ENCODE results near the gene SCN4B.
"Not testable (repeated sequence)": the region's sequence is repeated elsewhere in the genome, so short reads cannot be mapped to it uniquely, and the experiment has no call there.

SCN4B gene

DNA sequence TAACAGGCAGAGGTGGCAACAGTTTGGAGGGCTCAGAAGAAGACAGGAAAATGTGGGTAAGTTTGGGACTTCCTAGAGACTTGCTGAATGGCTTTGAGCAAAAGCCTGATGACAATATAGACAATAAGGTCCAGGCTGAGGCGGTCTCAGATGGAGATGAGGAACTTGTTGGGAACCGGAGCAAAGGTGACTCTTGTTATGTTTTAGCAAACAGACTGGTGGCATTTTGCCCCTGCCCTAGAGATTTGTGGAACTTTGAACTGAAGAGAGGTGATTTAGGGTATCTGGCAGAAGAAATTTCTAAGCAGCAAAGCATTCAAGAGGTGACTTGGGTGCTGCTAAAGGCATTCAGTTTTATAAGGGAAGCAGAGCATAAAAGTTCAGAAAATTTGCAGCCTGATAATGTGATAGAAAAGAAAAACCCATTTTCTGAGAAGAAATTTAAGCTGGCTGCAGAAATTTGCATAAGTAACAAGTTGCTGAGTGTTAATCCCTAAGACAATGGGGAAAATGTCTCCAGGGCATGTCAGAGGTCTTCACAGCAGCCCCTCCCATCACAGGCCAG, 38.4 kb upstream of the SCN4B start:
- not testable (repeated sequence) for H3K27me3 ChIP-seq (replicated peaks; ENCODE audit: control insufficient read depth, insufficient read depth, low read length, poor library complexity, severe bottlenecking); H3K4me3 ChIP-seq (ENCODE audit: insufficient read depth, low read depth, low read length, poor library complexity, severe bottlenecking); H3K4me1 ChIP-seq (ENCODE audit: control insufficient read depth, insufficient read depth, low read length, poor library complexity, severe bottlenecking); DNase-seq; H3K27ac ChIP-seq (ENCODE audit: insufficient read depth, low read length, poor library complexity, severe bottlenecking); H3K9me3 ChIP-seq (ENCODE audit: control insufficient read depth, low read length)
- peaks cover 30% of the 10 kb centered on the region for H3K36me3 ChIP-seq (ENCODE audit: control insufficient read depth, insufficient read depth, low read length)

DNA sequence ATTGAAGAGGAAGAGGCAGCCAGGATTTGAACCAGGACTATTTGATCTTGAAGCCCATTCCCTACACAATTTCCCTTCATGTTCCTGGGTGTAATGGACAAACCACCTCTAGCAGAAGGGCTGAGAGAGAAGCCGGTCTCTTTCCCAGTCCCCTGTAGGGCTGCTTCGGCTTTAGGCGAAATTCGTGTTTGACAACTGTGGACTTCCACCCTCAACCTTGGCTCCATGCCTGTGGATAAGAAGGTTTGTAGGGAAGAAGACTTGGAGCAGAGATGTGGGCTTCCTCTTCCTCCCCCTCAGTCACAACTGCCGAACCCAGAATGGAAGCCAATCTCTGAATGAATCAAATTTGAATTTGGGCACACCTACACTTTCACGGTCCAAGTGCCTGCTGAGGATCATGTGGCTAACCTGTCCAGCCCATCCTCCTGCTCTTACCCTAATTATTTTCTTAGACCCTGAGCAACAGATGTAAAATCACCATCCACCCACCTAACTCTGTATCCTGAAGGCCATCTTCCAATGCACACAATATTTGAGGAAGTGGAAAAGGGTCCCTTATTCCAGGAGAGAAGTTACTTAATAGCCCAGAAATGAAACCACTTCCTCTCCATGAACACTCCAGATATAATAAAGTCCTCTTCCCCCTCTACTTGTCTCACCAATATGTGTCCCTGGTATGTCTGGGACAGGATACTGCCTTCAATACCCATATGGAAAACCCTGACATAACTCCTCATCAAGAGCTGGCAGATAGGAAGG, 33.9 kb upstream of the SCN4B start:
- H3K4me3 ChIP-seq (ENCODE audit: insufficient read depth, low read depth, low read length, poor library complexity, severe bottlenecking), result no peak overlapping the region
- no peak overlapping the region for H3K27ac ChIP-seq (ENCODE audit: insufficient read depth, low read length, poor library complexity, severe bottlenecking)
- H3K36me3 ChIP-seq (ENCODE audit: control insufficient read depth, insufficient read depth, low read length), result no peaks in the 10 kb centered on the region
- no peak for DNase-seq
- H3K4me1 ChIP-seq (ENCODE audit: control insufficient read depth, insufficient read depth, low read length, poor library complexity, severe bottlenecking), result no peaks in the 10 kb centered on the region
- no peaks in the 10 kb centered on the region for H3K9me3 ChIP-seq (ENCODE audit: control insufficient read depth, low read length)
- no peaks in the 10 kb centered on the region for H3K27me3 ChIP-seq (replicated peaks; ENCODE audit: control insufficient read depth, insufficient read depth, low read length, poor library complexity, severe bottlenecking)

- Histone ChIP-seq H3K4me1 (ENCODE audit: control insufficient read depth, insufficient read depth, low read length, poor library complexity, severe bottlenecking) (no peaks in the 10 kb centered on the region), H3K9me3 (ENCODE audit: control insufficient read depth, low read length) (no peaks in the 10 kb centered on the region), H3K27ac (ENCODE audit: insufficient read depth, low read length, poor library complexity, severe bottlenecking) (no peak overlapping the region), H3K4me3 (ENCODE audit: insufficient read depth, low read depth, low read length, poor library complexity, severe bottlenecking) (no peak overlapping the region), H3K36me3 (ENCODE audit: control insufficient read depth, insufficient read depth, low read length) (no peaks in the 10 kb centered on the region), H3K27me3 (replicated peaks; ENCODE audit: control insufficient read depth, insufficient read depth, low read length, poor library complexity, severe bottlenecking) (no peaks in the 10 kb centered on the region)
- no peak for DNase-seq
Observed at GRCh38 chr11:118184784-118185579, 32.4 kb upstream of the SCN4B start.

GRCh38 chr11:118183691-118184090, 31.1 kb upstream of the SCN4B start:
- not testable (repeated sequence) for H3K27me3 ChIP-seq (replicated peaks; ENCODE audit: control insufficient read depth, insufficient read depth, low read length, poor library complexity, severe bottlenecking); H3K4me3 ChIP-seq (ENCODE audit: insufficient read depth, low read depth, low read length, poor library complexity, severe bottlenecking); H3K36me3 ChIP-seq (ENCODE audit: control insufficient read depth, insufficient read depth, low read length); H3K9me3 ChIP-seq (ENCODE audit: control insufficient read depth, low read length); H3K4me1 ChIP-seq (ENCODE audit: control insufficient read depth, insufficient read depth, low read length, poor library complexity, severe bottlenecking); H3K27ac ChIP-seq (ENCODE audit: insufficient read depth, low read length, poor library complexity, severe bottlenecking); DNase-seq

- Histone ChIP-seq H3K36me3 (ENCODE audit: control insufficient read depth, insufficient read depth, low read length) (no peaks in the 10 kb centered on the region), H3K4me3 (ENCODE audit: insufficient read depth, low read depth, low read length, poor library complexity, severe bottlenecking) (no peak overlapping the region), H3K27me3 (replicated peaks; ENCODE audit: control insufficient read depth, insufficient read depth, low read length, poor library complexity, severe bottlenecking) (no peaks in the 10 kb centered on the region), H3K9me3 (ENCODE audit: control insufficient read depth, low read length) (no peaks in the 10 kb centered on the region), H3K4me1 (ENCODE audit: control insufficient read depth, insufficient read depth, low read length, poor library complexity, severe bottlenecking) (no peaks in the 10 kb centered on the region), H3K27ac (ENCODE audit: insufficient read depth, low read length, poor library complexity, severe bottlenecking) (no peak overlapping the region)
- DNase-seq, result no peak
Observed at GRCh38 chr11:118180300-118180703, 27.7 kb upstream of the SCN4B start.

- Histone ChIP-seq H3K4me1 (ENCODE audit: control insufficient read depth, insufficient read depth, low read length, poor library complexity, severe bottlenecking) (peaks cover under 1% of the 10 kb centered on the region), H3K4me3 (ENCODE audit: insufficient read depth, low read depth, low read length, poor library complexity, severe bottlenecking) (no peak overlapping the region)
Observed at GRCh38 chr11:118176778-118177134, 24.1 kb upstream of the SCN4B start.

GRCh38 chr11:118175993-118176777, 23.6 kb upstream of the SCN4B start, which contains the start of gene SCN2B:
Gene SCN2B, minus strand, starts transcription at chr11:118176639. Its CDS starts 208 bp downstream, at chr11:118176431.
- Histone ChIP-seq H3K9me3 (ENCODE audit: control insufficient read depth, low read length) (no peaks in the 10 kb centered on the region), H3K36me3 (ENCODE audit: control insufficient read depth, insufficient read depth, low read length) (no peaks in the 10 kb centered on the region), H3K27ac (ENCODE audit: insufficient read depth, low read length, poor library complexity, severe bottlenecking) (no peak within 1 kb of the TSS), H3K4me1 (ENCODE audit: control insufficient read depth, insufficient read depth, low read length, poor library complexity, severe bottlenecking) (peaks cover 6% of the 10 kb centered on the region), H3K4me3 (ENCODE audit: insufficient read depth, low read depth, low read length, poor library complexity, severe bottlenecking) (no peak within 1 kb of the TSS), H3K27me3 (replicated peaks; ENCODE audit: control insufficient read depth, insufficient read depth, low read length, poor library complexity, severe bottlenecking) (no peaks in the 10 kb centered on the region)
- DNase-seq, result no peak

More at GRCh38 chr11:118176778-118177134, 24.1 kb upstream of the SCN4B start:
- no peak for DNase-seq
- Histone ChIP-seq H3K36me3 (ENCODE audit: control insufficient read depth, insufficient read depth, low read length) (no peaks in the 10 kb centered on the region), H3K9me3 (ENCODE audit: control insufficient read depth, low read length) (no peaks in the 10 kb centered on the region), H3K27me3 (replicated peaks; ENCODE audit: control insufficient read depth, insufficient read depth, low read length, poor library complexity, severe bottlenecking) (no peaks in the 10 kb centered on the region), H3K27ac (ENCODE audit: insufficient read depth, low read length, poor library complexity, severe bottlenecking) (no peak overlapping the region)

DNA sequence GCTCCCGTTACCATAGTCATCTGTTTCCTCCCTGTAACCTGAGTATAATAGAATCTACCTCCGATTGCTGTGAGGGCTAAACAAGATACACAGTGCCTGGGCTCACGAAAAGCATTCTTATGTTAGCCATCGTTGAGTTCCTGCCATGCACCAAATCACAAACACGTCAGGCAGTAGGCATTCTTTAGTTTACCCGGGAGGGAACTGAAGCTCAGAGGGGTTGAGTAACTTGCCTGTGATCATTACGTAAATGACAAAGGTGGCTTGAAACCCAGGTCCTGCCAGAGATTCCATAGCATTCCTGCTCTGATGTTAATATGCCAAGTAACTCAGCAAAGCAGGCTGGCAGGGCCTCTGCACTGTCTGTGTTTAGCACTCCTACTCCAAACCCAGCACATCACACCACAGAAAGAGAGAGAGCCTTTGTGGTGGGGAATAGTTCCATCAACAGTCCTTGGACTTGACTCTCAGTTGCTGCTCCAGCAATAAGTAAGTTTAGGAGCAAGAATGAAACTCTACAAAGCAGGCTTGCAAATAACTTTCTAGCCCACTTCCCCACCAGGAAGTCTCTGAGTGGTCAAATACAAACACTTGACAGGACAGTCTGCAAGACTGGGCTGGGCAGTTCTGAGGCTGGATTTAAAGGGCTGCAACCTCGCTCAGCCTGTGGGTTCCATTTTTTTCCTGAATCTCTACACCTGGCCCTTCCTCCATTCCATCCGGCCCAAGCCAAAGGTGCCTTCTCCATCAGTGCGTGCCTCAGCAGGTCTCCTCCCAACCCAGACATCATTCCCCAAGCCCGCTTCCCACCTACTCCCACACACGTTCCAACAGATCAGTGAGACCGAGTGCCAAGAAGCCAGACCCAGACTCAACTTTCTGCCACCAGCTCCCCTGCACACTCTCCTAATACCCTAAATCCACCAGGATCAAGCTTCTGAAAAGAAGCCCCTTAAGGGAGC, 22.7 kb upstream of the SCN4B start:
- peaks cover 6% of the 10 kb centered on the region for H3K4me1 ChIP-seq (ENCODE audit: control insufficient read depth, insufficient read depth, low read length, poor library complexity, severe bottlenecking)
- DNase-seq, result no peak
- H3K4me3 ChIP-seq (ENCODE audit: insufficient read depth, low read depth, low read length, poor library complexity, severe bottlenecking), result no peak overlapping the region
- H3K27ac ChIP-seq (ENCODE audit: insufficient read depth, low read length, poor library complexity, severe bottlenecking), result no peak overlapping the region
- no peaks in the 10 kb centered on the region for H3K9me3 ChIP-seq (ENCODE audit: control insufficient read depth, low read length)
- H3K27me3 ChIP-seq (replicated peaks; ENCODE audit: control insufficient read depth, insufficient read depth, low read length, poor library complexity, severe bottlenecking), result no peaks in the 10 kb centered on the region
- no peaks in the 10 kb centered on the region for H3K36me3 ChIP-seq (ENCODE audit: control insufficient read depth, insufficient read depth, low read length)

DNA sequence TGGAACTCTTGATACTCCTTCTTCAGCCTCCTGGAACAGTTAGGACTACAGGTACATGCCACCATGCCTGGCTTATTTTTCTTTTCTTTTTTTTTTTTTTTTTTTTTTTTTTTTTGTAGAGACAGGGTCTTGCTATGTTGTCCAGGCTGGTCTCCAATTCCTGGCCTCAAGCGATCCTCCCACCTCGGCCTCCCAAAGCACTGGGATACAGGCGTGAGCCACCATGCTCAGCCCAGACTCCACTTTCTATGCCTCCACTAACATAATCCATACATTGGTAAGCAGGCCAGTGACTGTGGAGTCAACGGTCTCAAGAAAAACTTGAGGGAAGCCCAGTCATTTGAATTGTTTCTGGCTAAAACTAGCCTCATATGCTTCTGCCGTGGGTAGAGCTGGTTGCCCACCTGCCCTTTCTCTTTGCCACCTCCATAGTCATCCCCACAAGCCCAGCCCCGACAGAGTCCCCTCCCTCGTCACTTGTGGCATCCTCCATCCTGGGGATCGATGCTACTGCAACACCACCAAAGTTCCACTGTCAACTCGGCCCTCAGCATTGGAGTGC, 21.5 kb upstream of the SCN4B start:
- peaks cover 6% of the 10 kb centered on the region for H3K4me1 ChIP-seq (ENCODE audit: control insufficient read depth, insufficient read depth, low read length, poor library complexity, severe bottlenecking)
- no peak overlapping the region for H3K4me3 ChIP-seq (ENCODE audit: insufficient read depth, low read depth, low read length, poor library complexity, severe bottlenecking)
- H3K27me3 ChIP-seq (replicated peaks; ENCODE audit: control insufficient read depth, insufficient read depth, low read length, poor library complexity, severe bottlenecking), result no peaks in the 10 kb centered on the region
- H3K27ac ChIP-seq (ENCODE audit: insufficient read depth, low read length, poor library complexity, severe bottlenecking), result no peak overlapping the region
- DNase-seq, result no peak
- no peaks in the 10 kb centered on the region for H3K9me3 ChIP-seq (ENCODE audit: control insufficient read depth, low read length)
- H3K36me3 ChIP-seq (ENCODE audit: control insufficient read depth, insufficient read depth, low read length), result no peaks in the 10 kb centered on the region
